ENCODE results near the gene MAST4.

- TF ChIP-seq, protein P1, sequence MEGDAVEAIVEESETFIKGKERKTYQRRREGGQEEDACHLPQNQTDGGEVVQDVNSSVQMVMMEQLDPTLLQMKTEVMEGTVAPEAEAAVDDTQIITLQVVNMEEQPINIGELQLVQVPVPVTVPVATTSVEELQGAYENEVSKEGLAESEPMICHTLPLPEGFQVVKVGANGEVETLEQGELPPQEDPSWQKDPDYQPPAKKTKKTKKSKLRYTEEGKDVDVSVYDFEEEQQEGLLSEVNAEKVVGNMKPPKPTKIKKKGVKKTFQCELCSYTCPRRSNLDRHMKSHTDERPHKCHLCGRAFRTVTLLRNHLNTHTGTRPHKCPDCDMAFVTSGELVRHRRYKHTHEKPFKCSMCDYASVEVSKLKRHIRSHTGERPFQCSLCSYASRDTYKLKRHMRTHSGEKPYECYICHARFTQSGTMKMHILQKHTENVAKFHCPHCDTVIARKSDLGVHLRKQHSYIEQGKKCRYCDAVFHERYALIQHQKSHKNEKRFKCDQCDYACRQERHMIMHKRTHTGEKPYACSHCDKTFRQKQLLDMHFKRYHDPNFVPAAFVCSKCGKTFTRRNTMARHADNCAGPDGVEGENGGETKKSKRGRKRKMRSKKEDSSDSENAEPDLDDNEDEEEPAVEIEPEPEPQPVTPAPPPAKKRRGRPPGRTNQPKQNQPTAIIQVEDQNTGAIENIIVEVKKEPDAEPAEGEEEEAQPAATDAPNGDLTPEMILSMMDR (IDR thresholded peaks at IDR 0.05): no peak
- no peak for TF ChIP-seq EP300 (IDR thresholded peaks at IDR 0.05)
- no peak for TF ChIP-seq POLR2A (IDR thresholded peaks at IDR 0.05)
Measured at GRCh38 chr5:67104859-67105258, 508.7 kb downstream of the MAST4 start.

Measured in tibial nerve (tissue), 4 donors.